Measurements from ENCODE around the gene QRICH1. TPM values are rescaled to one million over a fixed set of nuclear protein-coding genes. Genes with fewer than 3 reads are reported as not detected.

The QRICH1 gene
- total RNA-seq, 1 experiment from 2014 or later = 82.7 TPM

- no peak for DNase-seq (ENCODE audit: low spot score)
Observed at GRCh38 chr3:49120096-49120437, 26.2 kb upstream of the QRICH1 start.

GRCh38 chr3:49119439-49119838, 25.6 kb upstream of the QRICH1 start:
- no peak for DNase-seq (ENCODE audit: low spot score)

GRCh38 chr3:49119036-49119435, 25.2 kb upstream of the QRICH1 start:
- DNase-seq (ENCODE audit: low spot score) = no peak

GRCh38 chr3:49112262-49112661, 18.4 kb upstream of the QRICH1 start:
- DNase-seq (ENCODE audit: low spot score) = no peak

GRCh38 chr3:49111347-49111746, 17.5 kb upstream of the QRICH1 start:
- no peak for DNase-seq (ENCODE audit: low spot score)

GRCh38 chr3:49110780-49111179, 16.9 kb upstream of the QRICH1 start:
- DNase-seq (ENCODE audit: low spot score) = no peak

- no peak for DNase-seq (ENCODE audit: low spot score)
Observed at GRCh38 chr3:49108346-49108745, 14.5 kb upstream of the QRICH1 start.

- peak; percentile 85 for DNase-seq (ENCODE audit: low spot score)
Observed at GRCh38 chr3:49104427-49105291, 10.8 kb upstream of the QRICH1 start, which contains the start of gene QARS1. TSS of gene QARS1 (minus strand) at chr3:49104757. CDS start at chr3:49104733, 24 bp downstream.

GRCh38 chr3:49104052-49104426, 10.2 kb upstream of the QRICH1 start:
- DNase-seq (ENCODE audit: low spot score) = no peak

- no peak for DNase-seq (ENCODE audit: low spot score)
Observed at GRCh38 chr3:49100046-49100615, 6.3 kb upstream of the QRICH1 start.

- DNase-seq (ENCODE audit: low spot score) = no peak
Observed at GRCh38 chr3:49098910-49099630, 5.2 kb upstream of the QRICH1 start.

- DNase-seq (ENCODE audit: low spot score) = no peak
Observed at GRCh38 chr3:49098429-49098828, 4.6 kb upstream of the QRICH1 start.

- DNase-seq (ENCODE audit: low spot score) = peak; percentile 56
Observed at GRCh38 chr3:49092938-49093852, 676 bp downstream of the QRICH1 start.

GRCh38 chr3:49081429-49081828, 12.4 kb downstream of the QRICH1 start:
- no peak for DNase-seq (ENCODE audit: low spot score)

- DNase-seq (ENCODE audit: low spot score) = no peak
Observed at GRCh38 chr3:49079270-49079669, 14.6 kb downstream of the QRICH1 start.

- no peak for DNase-seq (ENCODE audit: low spot score)
Observed at GRCh38 chr3:49076646-49077045, 17.2 kb downstream of the QRICH1 start.

- no peak for DNase-seq (ENCODE audit: low spot score)
Observed at GRCh38 chr3:49076116-49076515, 17.8 kb downstream of the QRICH1 start.

GRCh38 chr3:49058011-49058410, 35.9 kb downstream of the QRICH1 start:
- DNase-seq (ENCODE audit: low spot score) = no peak

- no peak for DNase-seq (ENCODE audit: low spot score)
Observed at GRCh38 chr3:49057268-49057667, 36.6 kb downstream of the QRICH1 start.

- DNase-seq (ENCODE audit: low spot score) = no peak
Observed at GRCh38 chr3:49054344-49054862, 39.5 kb downstream of the QRICH1 start.

GRCh38 chr3:49053543-49053942, 40.3 kb downstream of the QRICH1 start:
- DNase-seq (ENCODE audit: low spot score) = no peak
